Renal pelvis (tissue), 4 donors: ENCODE data around the gene SLC35F5. TPM values are rescaled to one million over a fixed set of nuclear protein-coding genes. Genes with fewer than 3 reads are reported as not detected.
"Not testable (repeated sequence)": the region's sequence is repeated elsewhere in the genome, so short reads cannot be mapped to it uniquely, and the experiment has no call there.

Source experiments
- DNase-seq: peaks from one replicate; pipeline ENCODE4 v3.0.0-alpha.2; 2013
- polyA plus RNA-seq, 3 donors: library from polyadenylated mRNA; unstranded; fragments of 120-200 nt; gene quantifications; one replicate each; pipeline ENCODE4 v1.2.1, GENCODE V29; 2013; ENCODE audit not compliant: insufficient read length in 3 of 3

SLC35F5 gene
- polyA plus RNA-seq, 3 donors = 108 to 143 (median 122) TPM

DNA sequence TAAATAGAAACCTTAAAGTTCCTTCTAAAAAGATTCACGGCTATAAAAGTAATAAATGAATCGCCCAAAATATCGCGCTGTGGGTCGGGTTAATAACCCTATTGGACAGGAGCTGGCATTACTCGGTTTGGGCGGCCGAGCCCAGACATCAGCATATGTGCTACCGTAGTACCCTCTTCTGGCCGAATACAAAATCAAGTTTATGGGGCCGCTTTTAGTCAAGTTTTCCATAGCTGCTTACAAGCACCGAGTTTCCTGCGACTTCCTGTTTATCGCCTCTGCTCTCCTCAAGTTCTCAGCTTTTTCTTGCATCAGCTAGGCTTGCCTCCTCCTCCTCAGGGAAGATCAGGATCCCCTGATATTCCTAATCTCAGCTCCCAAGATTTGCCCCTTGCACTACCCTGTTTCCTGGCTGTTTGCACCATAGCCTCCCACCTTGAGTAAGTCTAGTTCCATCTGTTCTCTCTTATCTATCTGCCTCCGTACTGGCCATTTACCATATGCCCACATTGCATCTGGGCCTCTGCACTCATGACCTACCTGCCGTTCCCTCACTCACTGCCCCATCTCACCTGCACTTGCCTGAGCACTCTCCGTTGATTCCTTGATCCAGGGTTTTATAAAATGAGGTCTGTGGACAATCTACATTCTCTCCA is 56.1 kb downstream of the SLC35F5 start:
- DNase-seq = no peak

DNA sequence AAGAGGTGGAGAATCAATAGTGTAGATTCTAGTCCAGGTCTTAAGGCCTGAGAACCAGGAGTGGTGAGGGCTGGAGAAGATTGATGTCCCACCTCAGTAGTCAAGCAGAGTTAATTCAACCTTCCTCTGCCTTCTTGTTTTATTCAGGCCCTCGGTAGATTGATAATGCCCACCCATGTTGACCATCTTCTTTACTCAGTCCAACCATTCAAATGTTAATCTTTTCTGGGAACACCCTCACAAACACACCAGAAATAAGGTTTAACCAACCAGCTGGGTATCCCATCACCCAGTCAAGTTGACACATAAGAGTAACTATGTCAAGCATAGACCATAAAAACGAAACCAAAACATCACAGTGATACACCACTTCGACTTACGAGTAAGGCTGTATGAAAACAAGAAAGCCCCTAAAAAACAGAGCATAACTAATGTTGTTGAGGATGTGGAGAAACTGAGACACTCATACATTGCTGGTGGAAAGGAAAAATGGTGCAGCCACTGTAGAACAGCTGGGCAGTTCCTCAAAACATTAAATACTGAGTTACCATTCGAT is 57.5 kb downstream of the SLC35F5 start:
- DNase-seq = no peak

- not testable (repeated sequence) for DNase-seq
These were observed 58.2 kb downstream of the SLC35F5 start for GRCh38 chr2:113698251-113698650.

DNA sequence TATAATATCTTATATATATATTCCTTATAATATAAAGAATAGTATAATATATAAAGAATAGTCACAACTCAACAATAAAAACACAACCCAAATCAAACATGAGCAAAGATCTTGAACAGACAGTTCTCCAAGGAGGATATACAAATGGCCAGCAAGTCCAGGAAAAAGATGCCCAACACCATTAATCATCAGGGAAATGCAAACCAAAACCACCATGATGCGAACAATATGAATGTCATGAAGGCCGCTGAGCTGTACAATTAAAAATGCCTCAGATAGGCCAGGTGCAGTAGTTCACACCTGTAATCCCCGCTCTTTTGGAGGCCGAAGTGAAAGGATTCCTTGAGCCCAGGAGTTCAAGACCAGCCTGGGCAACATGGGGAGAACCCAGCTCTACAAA is 58.9 kb downstream of the SLC35F5 start:
- no peak for DNase-seq

DNA sequence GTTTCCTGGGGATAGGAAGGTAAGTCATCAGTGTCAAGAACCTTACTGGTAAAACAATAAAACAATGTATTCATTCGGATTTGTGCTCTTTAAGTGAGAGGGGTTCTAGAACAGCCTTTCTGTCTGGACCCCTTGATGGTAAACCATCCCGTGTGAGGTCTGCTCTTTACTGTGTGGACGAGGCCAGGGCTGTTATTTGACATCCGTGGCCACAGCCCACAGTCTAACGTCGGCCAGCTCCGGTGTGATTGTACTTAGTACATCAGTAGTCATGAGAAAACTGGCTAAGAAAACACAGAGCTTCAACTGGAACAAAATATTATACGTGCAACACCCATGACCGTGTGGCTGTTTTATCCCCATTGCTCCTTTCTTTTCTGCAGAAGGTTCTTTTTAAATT is 62.0 kb downstream of the SLC35F5 start:
- no peak for DNase-seq

DNA sequence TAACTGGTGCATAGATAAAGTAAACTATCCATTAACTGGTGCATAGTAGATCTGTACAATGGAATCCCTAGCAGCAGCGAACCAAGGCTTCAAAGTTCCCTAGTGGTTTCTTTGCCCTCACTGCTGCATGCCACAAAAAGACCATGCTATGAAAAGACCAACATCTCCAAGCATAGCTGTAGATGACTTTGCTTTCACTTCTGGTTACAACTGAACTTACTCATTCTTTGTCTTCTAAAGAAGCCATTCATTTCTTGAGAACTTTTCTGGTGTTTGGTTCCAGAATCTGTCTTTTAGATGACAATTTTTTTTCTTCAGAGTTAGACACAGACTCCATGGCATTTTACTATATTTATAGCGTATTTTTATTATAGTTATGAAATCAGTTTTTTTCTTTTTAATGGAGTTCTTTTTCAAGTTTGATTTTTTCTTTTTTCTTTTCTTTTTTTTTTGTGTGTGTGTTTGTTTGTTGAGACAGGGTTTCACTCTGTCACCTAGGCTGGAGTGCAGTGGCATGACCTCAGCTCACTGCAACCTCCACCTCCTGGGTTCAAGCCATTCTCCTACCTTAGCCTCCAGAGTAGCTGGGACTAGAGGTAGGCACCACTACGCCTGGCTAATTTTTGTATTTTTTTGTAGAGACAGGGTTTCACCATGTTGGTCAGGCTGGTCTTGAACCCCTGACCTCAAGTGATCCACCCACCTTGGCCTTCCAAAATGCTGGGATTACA is 63.6 kb downstream of the SLC35F5 start:
- no peak for DNase-seq

DNA sequence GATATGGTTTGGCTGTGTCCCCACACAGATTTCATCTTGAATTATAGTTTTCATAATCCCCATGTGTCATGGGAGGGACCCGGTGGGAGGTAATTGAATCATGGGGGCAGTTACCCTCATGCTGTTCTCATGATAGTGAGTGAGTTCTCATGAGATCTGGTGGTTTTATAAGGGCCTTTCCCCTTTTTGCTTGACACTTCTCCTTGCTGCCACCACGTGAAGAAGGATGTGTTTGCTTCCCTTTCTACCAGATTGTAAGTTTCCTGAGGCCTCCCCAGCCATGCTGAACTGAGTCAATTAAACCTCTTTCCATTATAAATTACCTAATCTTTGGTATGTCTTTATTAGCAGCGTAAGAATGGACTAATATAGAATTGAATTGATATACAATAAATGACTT is 65.6 kb downstream of the SLC35F5 start:
- not testable (repeated sequence) for DNase-seq

GRCh38 chr2:113686537-113686936 is 69.9 kb downstream of the SLC35F5 start:
- no peak for DNase-seq

DNA sequence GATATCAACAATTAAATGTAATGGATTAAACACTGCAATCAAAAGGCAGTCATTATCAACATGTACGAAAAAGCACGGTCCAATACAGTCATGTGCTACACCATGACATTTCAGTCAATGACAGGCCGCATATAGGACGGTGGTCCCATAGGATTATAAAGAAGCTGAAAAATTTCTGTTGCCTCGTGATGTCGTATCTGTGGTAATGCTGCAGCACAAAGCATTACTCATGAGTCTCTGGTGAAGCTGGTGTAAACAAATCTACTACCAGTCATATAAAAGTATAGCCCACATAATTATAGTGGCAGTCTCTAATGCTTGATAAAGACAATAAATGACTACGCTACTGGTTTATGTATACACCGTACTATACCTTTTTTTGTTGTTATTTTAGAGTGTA is 71.0 kb downstream of the SLC35F5 start:
- no peak for DNase-seq

GRCh38 chr2:113679457-113679856 is 77.0 kb downstream of the SLC35F5 start:
- no peak for DNase-seq

- no peak for DNase-seq
These were observed 79.1 kb downstream of the SLC35F5 start for GRCh38 chr2:113677330-113677729.

DNA sequence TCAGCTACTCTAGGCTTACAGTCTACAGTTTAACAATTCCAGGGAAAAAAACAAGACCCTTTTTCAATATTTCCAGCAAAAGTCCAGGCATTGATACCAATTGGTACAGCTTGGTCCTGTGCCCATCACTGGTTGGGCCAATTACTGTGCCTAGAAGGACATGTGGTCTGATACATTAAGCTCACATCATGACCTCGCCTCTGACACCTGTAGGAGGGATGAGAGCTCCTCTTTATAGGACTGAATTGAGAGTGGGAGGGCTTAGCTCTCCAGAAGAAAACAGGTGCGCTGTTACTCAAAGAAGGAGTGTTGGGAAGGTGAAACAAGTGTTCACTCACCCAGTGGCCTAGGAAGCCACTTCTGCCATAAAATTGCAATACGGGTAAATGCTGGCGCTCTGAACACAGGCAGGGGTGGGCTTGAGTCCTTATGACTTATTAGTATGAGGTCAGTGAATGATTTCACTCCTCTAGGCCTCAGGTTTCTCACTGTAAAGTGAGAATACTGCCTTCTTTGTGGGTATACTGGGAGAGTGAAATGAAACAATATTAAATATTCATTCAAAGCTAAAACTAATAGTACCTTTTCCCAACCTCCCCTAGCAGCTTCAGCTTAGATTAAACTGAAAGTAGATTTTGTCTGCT is 79.7 kb downstream of the SLC35F5 start:
- no peak for DNase-seq

DNA sequence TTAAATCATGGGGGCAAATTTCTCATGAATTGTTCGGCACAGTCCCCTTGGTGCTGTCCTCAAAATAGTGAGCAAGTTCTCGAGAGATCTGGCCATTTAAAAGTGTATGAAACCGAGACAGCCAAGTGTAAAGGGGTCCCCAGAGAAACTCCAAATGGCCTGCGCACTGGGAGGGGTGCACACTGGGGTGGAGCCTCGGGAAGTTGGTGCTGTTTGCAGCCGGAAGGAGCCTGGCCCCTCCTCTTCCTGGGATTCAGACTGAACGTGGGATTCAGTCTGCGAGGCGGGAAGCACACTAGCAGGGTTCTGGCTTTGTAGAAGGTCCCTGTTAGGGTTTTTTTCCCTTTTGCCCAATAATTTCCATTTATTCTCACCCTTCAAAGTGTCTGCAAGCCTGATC is 80.6 kb downstream of the SLC35F5 start:
- no peak for DNase-seq

- DNase-seq = no peak
These were observed 84.0 kb downstream of the SLC35F5 start for GRCh38 chr2:113672326-113672932.

DNA sequence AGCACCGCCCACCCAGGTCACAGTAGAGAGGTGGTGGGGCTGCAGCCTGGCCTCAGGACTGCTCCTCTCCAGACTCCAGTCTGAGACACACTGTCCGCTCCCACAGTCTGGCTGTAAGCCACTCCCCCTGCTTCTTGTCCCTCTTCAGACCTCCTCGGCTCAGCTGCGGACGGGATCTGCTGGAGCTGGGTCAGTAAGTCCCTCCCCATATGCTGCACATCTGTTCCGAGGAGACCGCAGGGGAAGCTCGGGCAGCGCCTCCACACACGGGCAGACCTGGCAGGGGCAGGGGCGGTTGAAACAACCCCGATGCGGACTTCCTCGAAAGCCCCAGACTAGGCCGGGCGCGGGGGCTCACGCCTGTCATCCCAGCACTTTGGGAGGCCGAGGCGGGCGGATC is 87.4 kb downstream of the SLC35F5 start:
- DNase-seq = not testable (repeated sequence)

DNA sequence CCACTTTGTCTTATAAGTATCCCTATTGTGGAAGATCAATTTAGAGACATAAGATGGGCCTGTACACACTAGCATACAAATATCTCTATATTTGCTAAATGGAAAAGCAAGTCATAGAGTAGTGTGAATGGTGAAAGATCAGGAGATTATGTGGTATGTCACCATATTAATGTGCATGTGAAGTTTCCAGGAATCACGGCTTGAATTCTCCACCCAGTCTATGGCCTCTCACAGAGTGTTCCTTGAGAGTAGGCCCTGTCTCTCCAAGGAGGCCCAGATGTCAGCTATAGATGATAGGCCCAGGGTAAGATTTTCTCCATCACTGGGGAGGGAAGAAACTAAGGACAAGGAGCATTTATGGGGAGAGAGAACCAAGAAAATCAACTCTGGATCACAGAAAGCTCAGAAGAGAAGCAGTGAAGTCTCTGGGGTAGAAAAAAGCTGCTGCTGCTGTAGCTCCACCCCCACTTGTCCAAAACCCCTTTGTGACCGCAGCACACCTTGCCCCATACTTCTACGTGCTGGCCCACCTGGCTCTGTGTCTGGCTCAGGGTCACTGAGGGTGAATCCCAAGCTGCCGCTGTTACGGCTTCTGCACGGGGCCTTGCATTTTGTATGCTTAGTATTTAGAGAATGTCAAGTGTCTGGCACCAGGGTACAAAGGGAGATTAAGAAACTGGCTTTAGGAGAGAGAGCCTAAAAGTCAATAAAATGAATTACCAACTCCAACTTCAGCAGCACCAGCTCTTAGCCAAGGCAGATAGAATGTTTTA is 91.5 kb downstream of the SLC35F5 start:
- not testable (repeated sequence) for DNase-seq

GRCh38 chr2:113663285-113664060 is 93.0 kb downstream of the SLC35F5 start:
- DNase-seq = not testable (repeated sequence)
